ENCODE results near the gene FBLIM1.
A peak's percentile ranks its signal among the peaks of the same experiment; 100 is the strongest.

FBLIM1 gene

DNA sequence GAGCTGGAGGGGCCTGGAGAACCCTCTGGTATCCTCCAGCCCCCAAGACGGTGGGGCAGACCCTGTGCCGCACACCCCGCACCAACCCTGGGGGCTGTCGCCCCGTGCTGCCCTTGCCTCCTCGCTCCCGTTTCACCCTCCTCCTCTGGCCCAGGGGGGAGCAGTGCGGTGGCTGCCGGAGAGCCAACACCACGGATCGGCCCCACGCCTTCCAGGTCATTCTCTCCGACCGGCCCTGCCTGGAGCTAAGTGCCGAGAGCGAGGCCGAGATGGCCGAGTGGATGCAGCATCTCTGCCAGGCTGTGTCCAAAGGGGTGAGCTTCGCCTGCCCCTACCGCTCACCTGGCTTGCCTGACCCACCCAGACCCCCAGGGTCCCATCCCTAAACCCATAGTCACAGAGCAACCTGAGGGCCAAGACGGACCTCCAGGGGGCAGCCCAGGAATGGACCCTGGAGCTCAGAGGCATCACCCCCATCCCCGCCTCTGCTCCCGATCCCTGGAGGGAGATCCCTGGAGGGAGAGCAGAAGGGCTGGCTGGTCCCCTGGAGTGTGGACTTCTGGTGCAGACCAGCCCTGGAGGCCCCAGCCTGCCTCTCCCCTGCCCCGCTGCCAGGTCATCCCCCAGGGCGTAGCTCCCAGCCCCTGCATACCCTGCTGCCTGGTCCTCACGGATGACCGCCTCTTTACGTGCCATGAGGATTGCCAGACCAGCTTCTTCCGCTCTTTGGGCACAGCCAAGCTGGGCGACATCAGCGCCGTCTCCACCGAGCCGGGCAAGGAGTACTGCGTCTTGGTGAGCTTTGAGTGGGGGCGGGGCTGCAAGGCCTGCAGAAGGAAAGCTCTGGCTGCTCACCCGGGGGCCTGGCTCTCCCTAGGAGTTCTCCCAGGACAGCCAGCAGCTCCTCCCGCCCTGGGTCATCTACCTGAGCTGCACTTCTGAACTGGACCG lies 26.6 kb upstream of the FBLIM1 start:
- no peak for DNase-seq

DNA sequence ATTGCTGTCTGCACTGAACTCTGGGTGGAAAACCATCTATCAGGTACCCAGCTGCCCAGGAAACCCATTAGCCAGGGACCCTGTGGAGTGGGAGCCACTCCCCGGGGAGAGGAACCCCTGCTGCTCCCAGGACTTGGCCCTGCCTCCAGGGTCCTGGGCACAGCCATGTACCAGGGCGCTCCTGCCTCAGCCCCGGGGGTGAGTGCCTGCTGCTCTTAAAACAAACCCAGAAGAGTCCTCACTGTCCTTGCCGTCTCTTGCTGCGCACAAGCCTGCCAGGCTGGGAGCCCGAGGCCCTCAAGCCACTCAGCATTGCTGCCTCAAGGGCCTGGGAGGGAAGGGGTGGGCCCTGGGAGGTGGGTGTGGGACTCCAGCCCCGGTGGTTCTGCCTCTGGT lies 25.9 kb upstream of the FBLIM1 start:
- no peak for DNase-seq

DNA sequence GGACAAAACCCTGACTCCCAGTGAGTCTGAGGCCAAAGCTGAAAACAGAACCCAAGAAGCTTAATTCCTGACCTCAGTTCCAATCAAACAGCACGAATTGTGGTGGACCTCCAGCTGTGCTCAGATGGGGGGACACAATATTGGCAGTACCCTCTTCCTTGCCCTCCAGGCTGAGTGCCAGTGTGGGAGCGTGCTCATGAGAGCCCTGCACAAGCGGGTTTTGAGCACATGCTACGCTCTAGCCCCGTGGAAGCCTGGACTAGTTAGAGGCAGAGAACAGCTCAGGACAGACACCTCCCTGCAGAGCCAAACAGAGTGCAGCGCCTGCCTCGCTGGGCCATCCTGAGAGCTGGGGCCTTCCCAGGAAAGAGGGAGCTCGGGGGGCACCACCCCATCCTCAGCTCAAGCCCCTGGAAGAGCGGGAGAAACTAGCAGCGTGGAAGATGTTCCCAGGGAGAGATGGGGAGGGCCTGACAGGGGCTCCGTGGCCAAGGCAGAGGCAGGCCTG lies 25.3 kb upstream of the FBLIM1 start:
- no peak for DNase-seq

DNA sequence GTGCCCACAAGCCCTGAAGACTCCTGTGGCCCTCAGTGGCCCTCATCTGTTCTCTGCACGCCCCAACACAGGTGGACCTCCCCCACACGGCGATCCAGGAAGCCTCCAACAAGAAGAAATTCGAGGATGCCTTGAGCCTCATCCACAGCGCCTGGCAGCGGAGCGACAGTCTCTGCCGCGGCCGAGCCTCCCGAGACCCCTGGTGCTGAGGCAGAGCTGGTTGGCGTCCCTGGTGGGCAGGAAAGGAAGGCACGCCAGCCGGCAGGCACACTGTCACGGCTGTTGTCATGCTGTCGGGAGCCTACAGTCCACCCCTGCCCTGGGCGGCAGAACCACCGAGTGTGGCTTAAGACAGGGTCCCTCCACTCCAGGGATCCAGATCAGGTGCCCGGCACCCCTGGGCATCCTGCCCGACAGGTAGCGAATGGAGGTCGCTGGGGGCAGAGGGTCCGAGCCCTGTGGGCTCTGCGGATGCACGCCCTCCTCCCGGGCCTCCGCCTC lies 24.8 kb upstream of the FBLIM1 start:
- DNase-seq = no peak

DNA sequence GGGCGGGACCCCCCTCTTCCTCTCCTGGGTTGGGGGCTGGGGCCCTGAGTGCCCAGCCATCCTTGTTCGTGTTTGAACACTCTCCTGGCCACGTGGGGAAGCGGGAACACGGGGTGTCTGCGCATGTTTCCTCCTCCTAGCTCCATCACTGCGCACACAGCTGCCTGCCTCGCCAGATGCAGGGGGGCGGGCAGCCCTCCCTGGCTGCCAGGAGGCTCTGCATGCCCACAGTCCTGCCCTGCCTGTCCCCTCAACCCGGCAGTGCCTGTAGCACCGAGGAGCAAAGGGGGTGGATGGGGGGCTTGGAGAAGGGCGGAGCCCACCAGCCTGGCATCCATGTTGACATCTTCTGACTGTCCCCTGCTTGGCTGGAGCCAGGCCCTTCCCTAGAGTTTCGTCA lies 24.3 kb upstream of the FBLIM1 start:
- no peak for DNase-seq

DNA sequence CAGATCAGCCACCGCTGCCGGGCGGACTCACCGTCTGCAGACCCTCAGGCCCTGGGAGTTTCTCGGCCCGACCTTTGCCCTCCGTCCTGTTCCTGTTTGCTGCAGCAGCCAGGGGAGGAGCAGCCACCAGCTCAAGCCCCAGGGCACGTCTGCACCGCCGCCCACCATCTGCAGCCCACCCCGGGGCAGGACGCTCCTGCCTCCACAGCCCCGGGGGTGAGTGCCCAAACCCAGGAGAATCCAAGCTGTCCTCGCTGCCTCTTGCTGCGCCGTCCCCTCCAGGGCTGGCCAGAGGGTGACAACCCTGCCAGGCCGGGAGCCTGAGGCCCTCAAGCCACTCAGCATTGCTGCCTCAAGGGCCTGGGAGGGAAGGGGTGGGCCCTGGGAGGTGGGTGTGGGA lies 23.7 kb upstream of the FBLIM1 start:
- no peak for DNase-seq

DNA sequence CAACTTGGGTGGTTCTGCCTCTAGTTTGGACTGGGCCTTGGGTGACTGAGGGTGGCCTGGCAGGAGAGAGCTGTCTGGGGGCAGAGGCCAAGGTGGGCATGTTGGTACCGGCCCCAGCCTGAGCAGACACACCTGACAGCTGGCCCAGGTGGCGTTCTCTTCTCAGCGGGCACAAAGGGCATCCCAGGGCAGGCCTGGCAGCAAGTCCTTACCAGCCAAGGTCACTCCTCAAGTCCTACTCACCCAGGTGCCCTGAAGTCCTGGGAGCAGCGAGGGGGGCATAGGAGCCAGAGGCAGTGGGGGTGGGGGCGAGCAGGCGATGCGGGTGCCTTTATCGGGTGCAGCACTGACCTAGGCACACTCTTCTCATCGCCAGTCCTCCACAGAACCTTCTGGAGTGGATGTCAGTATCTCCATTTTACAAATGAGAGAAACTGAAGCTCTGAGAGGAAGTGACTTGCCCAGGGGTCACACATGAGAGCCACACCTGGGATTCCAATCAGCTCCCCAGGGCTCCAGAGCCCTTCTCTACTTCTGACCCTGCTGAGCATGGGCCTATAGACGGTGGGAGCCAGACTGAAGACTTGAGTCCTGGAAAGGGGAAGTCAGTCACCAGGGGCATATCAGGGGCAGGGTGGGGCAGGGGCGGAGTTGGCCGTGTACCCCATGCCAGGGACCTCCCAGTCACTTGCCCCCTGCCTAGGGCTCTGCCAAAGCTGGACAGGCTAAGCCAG lies 23.1 kb upstream of the FBLIM1 start:
- DNase-seq = no peak

DNA sequence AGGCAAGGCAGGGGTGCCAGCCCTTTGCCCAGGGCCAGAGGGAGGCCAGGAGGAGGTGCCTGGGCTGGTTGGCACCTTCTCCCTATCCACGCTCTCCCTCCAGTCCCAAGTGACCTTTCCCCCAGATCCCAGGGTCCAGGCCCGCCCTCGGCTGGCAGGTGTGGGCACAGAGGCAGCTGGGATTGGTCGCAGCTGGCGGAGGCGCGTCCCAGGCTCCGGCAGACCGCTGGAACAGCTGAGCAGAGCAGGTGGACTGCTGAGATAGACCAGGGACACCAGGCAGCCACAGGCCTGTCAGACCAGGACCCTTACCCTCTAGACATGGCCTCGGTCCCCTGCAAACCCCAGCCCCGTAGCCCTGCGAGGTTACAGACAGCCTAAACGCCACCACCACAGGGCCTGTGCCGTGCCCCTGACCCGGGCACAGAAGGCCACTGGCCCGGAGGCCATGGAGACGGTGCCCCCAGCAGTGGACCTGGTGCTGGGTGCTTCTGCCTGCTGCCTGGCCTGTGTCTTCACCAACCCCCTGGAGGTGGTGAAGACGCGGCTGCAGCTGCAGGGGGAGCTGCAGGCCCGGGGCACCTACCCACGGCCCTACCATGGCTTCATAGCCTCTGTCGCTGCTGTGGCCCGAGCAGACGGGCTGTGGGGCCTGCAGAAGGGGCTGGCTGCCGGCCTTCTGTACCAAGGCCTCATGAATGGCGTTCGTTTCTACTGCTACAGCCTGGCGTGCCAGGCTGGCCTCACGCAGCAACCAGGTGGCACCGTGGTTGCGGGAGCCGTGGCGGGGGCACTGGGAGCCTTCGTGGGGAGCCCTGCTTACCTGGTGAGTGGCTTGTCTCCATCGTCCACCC lies 22.3 kb upstream of the FBLIM1 start, which contains the start of gene SLC25A34:
TSS of gene SLC25A34 (plus strand) at position 221 of the 854 bp plus-strand sequence. CDS start at position 449, 228 bp downstream.
- no peak for DNase-seq

DNA sequence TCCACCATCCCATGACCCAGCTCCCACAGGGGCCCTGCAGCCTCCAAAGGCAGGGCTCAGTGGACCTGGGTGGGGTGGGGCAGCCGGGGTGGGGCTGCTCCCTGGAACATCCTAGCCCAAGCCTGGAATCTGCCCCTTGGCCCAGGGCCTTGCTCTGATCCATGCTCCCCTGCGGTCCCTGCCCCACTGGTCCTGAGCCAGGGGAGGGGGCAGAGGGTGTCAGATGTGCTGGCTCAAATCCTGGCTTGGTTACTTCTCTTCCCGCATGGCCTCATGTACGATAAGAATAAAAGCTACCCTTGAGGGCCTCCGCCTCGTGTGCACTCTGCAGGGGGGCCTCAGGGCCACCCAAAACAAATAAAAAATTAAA lies 21.7 kb upstream of the FBLIM1 start:
- DNase-seq = no peak

DNA sequence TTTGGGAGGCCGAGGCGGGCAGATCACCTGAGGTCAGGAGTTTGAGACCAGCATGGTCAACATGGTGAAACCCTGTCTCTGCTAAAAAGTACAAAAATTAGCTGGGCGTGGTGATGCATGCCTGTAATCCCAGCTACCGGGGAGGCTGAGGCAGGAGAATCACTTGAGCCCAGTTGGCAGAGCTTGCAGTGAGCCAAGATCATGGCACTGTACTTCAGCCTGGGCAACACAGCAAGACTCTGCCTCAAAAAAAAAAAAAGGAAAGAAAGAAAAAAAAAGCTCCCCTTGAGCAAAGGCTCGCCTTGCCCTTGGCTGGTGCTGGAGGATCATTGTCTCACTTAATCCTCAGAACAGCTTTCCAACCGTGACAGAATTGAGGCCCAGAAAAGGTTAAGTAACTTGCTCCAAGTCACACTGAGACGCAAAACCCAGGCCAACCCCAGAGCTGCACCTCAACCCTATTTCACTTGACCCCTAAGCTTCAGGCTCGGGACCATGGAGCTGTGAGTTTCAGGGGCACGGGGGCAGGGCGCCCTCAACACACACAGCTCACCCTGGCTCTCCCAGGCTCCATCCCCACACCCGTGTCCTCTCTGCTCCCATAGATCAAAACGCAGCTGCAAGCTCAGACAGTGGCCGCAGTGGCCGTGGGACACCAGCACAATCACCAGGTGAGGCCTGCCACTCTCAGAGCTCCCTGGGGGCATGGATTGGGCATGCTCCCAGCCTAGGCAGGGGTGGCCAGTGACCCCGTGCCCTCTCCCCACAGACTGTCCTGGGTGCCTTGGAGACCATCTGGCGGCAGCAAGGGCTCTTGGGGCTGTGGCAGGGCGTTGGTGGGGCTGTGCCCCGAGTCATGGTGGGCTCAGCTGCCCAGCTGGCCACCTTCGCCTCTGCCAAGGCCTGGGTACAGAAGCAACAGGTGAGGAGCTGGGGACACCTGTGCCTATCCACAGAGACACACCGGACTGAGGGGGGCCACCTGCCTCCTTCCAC lies 21.0 kb upstream of the FBLIM1 start:
- DNase-seq = no peak

DNA sequence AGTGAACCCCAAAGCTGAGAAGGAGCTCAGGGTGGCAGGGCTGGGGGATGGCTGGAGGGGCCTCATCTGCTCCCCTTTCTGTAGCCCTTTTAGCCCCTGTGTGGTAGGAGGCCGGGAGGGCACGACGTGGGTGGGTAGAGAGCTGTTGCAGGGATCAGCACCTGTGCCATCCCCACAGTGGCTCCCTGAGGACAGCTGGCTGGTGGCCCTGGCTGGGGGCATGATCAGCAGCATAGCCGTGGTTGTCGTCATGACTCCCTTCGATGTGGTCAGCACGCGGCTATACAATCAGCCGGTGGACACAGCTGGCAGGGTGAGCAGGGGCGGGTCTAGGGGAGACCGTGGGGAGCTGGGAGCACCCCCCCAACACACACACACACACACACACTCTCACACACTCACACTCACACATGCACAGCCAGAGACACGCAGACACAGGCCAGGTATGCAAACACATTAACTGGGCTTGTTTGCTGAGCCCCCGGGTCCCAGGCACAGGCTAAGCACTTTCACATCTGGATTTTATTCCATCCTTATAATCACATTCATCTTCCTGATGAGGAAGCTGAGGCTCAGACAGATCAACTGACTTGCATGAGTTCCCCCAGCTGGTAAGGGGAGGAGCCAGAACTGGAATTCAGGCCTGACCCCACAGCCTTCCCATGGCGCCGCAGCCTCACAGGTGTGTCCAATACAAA lies 20.0 kb upstream of the FBLIM1 start:
- no peak for DNase-seq

DNA sequence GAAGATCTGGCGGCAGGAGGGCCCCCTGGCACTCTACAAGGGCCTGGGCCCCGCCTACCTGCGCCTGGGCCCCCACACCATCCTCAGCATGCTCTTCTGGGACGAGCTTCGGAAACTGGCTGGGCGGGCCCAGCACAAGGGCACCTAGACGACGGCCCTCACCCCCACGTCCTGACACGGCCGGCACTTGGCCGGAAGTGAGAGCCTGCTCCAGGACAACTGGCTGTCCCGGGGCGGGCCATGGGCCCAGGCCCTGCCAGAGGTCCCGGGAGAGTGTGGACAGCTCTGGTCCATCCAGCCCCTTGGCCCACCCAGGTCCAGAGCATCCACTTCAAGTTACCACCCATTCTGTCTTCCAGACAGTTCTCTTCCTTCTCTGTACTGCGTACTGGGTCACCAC lies 19.3 kb upstream of the FBLIM1 start:
- DNase-seq = no peak

DNA sequence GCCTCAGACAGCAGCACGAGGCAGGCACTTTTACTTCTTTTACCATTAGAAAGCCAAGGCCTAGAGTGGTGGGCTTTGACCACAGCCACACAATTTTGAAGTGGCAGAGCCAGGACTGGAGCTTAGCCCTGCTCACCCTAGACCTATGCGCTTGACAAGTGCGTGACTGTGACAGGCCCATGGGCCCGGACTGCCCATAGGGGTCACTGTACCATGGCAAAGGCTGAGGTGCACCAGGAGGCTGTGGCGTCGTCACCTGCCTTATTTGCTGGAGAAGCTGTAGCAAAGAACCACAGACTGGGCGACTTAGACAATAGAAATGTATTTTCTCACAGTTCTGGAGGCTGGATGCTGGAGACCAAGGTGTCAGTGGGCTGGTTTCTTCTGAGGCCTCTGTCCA lies 18.9 kb upstream of the FBLIM1 start:
- no peak for DNase-seq

DNA sequence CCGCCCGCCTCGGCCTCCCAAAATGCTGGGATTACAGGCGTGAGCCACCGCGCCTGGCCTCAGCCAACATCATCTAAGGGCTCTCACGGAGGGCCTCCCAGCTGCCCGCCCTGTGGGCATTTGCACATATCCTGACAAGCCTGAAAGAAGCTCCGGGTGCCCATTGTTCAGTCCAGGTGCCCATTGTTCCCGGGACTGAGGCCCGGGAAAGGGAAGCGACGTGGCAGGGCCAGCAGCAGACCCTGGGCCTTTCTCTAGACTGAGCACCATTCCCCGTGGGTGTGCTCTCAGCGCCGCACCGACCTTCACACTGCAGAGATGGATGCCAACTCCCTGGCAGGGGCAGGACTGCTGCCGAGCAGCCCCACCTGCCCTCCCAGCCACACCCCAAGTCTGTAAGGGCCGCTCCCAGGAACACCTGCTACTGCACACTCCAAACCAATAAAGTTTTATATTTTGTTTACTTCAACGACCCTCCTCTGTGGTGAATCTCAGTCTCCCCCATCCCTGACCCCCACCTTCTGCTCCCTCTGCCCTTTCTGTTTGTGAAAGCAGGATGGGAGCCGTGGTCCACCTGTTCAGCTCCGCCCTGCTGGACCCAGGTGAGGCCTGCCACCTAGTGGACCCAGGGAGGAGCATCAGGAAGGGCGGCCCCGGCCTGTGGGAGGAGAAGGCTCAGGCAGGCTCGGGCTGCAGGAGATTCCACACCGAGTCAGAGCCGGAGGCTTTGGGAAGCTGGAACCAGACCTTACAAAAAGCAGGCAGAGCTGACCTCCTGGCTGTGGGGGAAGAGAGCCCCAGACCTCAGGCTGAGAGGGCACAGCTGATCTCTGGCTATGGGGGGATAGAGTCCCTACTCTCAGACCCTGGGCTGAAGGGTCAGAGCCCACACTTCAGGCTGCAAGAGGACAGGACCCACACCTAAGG lies 17.4 kb upstream of the FBLIM1 start:
- peak; percentile 65 for DNase-seq

DNA sequence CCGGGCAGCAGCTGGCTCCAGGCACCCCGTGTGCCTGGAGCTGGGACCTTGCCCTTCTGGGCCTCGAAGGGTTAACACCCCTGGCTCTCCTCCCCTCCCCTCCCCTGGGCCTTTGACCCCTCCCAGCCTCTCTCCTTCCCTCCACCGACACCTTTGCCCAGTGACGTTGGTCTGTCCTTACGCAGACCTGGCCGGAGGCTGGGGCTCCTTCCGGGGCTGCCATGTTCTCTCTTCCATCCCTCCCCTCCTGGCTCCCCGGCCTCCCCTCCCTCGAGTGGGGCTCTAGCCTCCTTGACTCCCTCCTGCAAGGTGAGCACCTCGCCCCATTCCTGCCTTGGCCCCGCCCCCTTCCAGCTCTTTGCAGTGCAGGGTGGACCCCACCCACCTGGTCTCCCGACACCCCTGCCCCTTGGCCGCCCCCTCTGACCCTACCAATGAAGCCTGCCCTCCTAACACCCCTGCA lies 16.2 kb upstream of the FBLIM1 start, which contains the start of gene TMEM82:
TSS of gene TMEM82 (plus strand) at position 161 of the 463 bp plus-strand sequence. CDS start at position 222, 61 bp downstream.
- DNase-seq = no peak

DNA sequence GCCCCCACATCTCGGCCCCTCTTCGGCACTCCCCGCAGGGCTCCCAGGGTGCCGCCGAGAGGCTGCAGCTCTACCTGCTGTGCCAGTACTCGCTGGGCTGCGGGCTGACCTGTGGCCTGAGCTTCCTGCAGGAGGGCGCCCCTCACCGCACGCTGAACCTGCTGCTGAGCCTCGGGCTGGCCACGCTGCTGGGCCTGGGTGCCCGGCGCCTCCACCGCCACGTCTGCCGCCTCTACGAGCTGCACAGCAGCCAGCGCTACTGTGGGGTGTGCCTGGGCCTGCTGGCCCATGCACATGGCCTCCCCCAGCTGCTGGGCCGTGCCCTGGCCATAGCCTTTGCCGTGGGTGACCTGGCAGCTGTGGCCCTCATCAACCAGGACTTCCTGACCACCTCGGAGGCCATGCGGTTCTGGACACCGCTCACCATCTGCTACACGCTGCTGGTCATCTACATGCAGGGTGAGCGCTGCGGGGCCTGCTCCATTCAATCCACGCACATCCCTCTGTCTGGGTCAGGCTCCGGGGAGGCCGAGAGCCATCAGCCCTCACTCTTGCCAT lies 14.4 kb upstream of the FBLIM1 start:
- DNase-seq = no peak

DNA sequence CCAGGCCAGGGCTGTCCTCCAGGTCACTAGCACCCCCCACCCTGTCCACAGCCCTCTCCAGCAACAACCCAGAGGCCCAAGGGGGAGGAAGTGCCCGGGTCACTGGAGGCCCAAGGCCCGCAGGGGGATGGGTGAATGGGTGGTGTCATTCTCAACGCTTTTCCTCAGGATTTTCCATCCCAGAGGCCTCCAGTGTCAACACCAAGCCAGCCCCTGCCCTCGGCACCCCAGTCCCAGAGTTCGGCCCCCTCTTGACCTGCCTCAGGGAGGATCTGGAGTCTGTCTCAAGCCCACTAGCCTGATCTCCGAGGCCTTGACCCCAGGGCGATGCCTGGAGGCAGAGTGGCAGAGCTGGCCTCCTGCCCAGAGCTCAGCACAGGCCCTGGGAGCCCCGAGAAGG lies 11.2 kb upstream of the FBLIM1 start:
- DNase-seq = no peak

DNA sequence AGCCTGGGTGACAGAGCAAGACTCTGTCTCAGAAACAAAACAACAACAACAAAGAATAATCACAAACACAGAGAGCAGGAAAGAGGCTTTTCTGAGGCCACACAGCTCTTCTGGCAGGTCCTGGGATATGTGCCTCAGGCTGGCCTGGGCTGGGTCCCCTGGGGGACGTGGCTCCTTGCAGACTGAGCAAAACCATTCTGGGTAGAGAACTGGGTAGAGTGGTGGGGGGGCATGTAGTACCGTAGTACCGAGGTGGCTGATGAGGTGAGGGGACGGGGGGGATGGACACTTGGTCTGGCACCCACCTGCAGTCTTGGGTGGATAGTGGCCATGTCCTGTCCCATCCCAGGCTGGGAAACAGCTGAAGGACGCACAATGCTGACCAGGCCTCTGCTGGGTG lies 10.3 kb upstream of the FBLIM1 start:
- no peak for DNase-seq

All from CD4-positive, alpha-beta T cell treated with Interleukin-10 for 1 hour (primary cell).